Activated CD8-positive, alpha-beta memory T cell treated with anti-CD3 and anti-CD28 coated beads, Interleukin-2, amount 50 U/mL, for 48 hours (primary cell): Measurements from ENCODE around the gene PCDH1.

Experiments
- DNase-seq: peaks from one replicate; pipeline ENCODE4 v3.0.0-alpha.2; 2020

Gene PCDH1

DNA sequence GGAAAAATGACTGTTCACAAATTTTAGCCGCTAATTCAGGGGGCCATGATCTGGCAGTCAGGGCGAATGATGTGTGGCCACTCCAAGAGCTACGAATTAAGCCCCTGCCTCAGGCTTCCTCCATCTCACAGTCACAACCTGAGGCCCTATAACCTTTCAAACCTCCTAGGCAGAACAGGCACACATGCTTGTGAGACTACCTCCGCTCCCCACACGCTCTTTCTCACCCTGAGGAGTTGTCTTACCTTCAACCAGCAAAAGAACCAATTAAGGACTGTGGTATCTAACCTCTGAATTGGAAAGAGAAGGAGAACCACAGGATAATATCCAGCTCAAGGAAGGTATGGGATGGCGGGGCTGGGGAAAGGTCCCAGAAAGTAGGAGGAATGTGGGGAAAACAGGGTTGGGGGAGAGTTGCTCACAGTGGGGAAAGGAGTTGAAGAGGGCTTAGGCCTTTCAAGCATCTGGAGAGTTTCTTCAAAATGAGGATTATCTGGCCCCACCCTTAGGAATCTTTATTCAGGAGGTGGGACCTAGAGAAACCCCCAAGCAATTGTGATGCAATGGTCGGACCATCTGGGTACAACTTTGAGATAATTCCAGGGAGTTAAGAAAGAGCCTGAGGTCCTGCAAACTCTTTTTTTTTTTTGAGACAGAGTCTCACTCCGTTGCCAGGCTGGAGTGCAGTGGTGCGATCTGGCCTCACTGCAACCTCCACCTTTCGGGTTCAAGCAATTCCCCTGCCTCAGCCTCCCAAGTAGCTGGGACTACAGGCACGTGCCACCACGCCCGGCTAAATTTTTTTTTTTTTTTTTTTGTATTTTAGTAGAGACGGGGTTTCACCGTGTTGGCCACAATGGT lies 5.5 kb downstream of the PCDH1 start:
- peak; percentile 22 for DNase-seq

DNA sequence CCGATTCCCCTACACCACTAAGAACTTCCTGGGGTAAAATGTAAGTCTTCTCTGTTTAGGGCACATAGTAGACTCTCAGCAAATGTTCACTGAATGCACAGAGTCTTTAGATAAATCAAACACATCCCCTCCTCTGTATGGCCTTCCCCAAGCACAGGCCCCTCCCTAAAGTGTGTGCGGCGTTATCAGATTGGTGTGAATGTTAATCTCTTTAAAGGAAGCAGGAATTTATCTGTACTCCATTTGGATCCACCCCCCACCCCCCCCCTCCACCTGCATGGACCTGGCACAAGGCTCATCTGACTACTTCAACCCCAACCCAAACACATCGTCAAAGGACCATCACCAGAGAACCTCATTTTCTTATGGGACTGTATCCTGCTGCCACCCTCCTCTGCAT lies 6.3 kb downstream of the PCDH1 start:
- DNase-seq, result no peak

DNA sequence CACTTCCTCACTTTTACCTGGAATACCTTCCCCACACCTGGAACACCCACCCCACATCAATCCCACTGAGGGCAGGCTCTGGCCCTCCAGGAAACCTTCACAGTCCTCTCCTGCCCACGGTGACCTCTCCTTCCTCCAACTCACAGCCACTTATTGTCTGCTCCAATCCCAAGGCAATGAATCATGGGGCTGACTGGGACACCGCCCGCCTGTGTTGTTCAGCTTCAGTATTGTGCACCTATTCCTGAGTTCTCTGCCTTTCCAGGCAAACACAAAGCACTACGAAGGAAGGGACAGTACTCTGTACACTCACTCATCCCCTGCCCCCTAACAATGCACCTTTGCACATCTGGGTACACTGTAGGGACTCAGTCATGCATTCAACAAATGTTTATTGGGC lies 7.3 kb downstream of the PCDH1 start:
- no peak for DNase-seq

- no peak for DNase-seq
Measured at GRCh38 chr5:141870228-141870627, 8.0 kb downstream of the PCDH1 start.

DNA sequence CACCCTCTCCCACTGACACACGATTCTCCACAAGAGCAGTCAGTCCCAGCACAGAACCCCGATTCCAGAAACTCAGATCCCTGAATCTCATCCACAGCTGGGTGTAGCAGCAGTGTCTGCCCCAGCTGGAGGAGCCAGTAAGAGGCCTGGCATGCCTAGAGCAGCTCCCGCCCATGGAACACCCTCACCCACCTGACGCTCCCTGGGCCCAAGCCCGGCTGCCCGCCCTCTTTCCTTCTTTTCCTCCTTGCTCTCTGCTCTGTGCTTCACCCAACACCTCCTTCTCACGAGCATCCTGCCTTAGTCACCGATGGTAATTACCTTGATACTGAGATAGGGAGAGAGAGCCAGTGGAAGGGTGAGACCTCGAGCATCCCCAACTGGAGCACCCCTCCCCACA lies 8.7 kb downstream of the PCDH1 start:
- no peak for DNase-seq

- DNase-seq, result no peak
Measured at GRCh38 chr5:141869040-141869439, 9.2 kb downstream of the PCDH1 start.

DNA sequence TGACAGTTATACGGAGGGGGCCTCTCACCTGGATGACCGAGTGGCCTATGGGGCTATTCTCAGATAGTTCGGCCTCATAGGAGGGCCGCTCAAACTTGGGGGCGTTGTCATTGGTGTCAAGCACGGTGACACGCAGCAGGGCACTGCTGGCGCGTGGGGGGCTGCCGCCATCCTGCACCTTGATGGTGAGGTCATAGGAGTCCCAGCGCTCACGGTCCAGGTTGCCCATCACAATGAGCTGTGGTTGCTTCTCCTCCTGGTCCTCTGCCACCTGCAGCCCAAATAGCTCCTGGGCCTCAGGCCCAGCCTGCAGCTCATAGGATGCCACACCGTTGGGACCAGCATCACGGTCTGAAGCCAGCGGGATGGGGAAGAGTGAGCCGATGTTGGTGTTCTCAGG lies 9.7 kb downstream of the PCDH1 start:
- DNase-seq, result no peak

GRCh38 chr5:141867651-141868050 lies 10.6 kb downstream of the PCDH1 start:
- no peak for DNase-seq

- DNase-seq, result no peak
Measured at GRCh38 chr5:141867139-141867538, 11.1 kb downstream of the PCDH1 start.

DNA sequence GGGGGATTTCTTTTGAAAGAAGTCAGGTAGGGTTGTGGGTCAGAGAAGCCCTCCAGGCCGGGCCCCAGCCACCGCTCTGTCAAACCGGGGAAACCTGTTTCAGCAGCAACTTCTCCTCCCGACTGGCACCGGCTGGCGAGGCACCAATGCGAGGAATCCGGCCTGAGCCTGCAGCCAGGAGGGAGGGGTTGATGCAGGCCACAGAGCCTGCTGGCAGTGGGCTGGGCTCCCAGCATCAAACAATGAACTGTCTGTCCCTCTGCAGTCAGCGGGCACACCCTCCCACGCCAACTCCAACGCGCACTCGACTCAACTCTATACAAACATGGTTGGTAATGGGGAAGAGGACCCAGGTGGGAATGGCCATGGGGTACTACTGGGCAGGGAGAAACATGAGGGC lies 12.1 kb downstream of the PCDH1 start:
- DNase-seq, result no peak

DNA sequence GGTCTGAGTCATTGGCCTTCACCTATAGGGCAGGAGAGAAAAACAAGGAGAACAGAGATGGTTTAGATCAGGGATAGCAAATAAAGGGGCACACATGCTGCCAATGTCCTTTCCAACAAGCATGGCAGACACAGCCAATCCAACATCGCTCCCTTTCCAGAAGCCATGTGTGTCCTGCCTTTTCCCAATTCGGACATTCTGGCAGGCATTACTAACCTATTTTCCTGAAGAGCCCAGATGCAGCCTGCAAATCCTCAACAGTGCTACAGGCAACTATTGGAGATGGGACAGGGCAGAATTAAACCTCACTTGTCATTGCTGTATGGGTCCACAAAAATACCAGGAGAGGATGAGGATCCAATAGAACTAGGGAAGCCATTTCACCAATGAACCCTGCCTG lies 12.8 kb downstream of the PCDH1 start:
- no peak for DNase-seq

- DNase-seq, result no peak
Measured at GRCh38 chr5:141864371-141865370, 13.5 kb downstream of the PCDH1 start.

DNA sequence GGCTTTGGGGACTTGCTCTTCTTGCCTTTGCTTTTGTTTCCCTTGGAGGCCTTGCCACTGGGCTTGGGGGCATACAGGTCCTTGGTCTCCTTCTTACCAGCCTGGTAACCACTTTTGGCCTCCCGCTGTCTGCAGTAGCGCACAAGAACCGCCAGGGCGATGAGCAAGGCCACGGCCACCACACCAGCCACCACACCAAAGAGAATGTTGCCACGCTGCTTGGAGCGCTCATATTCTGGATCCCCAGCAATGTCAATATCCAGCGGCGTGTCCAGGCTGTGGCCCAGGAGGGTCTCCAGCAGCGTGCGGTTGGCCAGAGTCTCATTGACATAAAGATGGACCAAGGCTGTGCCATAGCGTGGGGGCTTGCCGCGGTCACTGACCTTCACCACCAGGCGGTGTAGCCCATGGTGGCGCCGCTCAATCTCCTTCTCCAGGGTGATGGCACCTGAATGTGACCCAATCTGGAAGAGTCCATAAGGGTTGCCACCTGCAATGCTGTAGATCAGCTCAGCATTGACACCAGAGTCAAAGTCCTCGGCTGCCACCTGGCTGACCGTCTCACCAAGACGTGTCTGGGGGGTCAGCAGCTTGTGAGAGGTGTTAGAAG lies 14.5 kb downstream of the PCDH1 start:
- no peak for DNase-seq

GRCh38 chr5:141862936-141863543 lies 15.2 kb downstream of the PCDH1 start:
- DNase-seq, result no peak

GRCh38 chr5:141861194-141861593 lies 17.0 kb downstream of the PCDH1 start:
- no peak for DNase-seq

DNA sequence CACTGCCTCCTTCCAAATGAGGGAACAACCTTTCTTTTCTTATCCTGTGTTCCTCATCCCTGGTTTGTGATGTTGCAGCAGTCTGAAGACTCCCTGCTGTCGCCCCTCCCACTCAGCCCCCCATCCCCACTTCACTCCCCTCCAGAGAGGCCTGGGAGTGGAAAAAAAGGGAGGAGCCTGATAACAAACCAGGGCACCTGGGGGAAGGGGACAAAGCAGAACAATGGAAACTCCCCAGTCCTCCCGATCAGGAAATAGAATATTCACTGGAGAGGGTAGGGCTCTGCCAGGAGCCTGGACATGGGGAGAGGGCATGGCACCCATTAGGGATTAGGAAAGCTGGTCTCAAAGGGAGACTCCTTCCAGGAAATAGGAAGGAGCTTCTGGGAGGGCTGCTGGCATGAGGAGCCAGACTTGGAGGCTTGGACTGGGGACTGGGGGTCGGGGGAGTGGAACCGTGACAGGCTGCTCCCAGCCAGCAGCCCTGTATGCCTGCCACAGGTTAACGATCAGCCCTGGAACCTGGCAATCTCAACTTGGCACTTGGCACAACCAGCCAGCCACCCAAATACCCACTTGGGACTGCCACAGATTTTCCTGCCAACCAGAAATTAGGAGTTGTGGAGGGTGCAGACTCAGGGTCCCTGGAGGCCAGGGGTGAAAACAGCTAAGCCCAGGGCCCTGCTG lies 20.0 kb downstream of the PCDH1 start:
- DNase-seq, result no peak

- DNase-seq, result no peak
Measured at GRCh38 chr5:141857226-141857625, 21.0 kb downstream of the PCDH1 start.

- DNase-seq, result no peak
Measured at GRCh38 chr5:141856037-141856790, 22.0 kb downstream of the PCDH1 start.

GRCh38 chr5:141855265-141856036 lies 22.8 kb downstream of the PCDH1 start:
- no peak for DNase-seq

- no peak for DNase-seq
Measured at GRCh38 chr5:141853895-141854626, 24.1 kb downstream of the PCDH1 start.
